ENCODE data around the gene PCDHGA1.

GRCh38 chr5:141355641-141356040, 25.3 kb downstream of the PCDHGA1 start:
- TF ChIP-seq CTCF (conservative IDR thresholded peaks at IDR 0.05; ENCODE audit: low read depth, low read length) (no peak), EZH2 (IDR thresholded peaks at IDR 0.05; ENCODE audit: borderline replicate concordance, low read depth, low read length, poor library complexity, severe bottlenecking) (no peak)

All from A673 (cell line).